AG04449 (cell line): ENCODE data around the gene IFI35.
"Not testable (repeated sequence)": the region's sequence is repeated elsewhere in the genome, so short reads cannot be mapped to it uniquely, and the experiment has no call there.

ENCODE experiments used
- CTCF ChIA-PET: fragments of 350-600 bp; formaldehyde crosslinking; extraction: SDS; loops from one replicate; lab custom pipeline; 2021; ENCODE audit warnings: antibody characterized with exemption; lab: Yijun Ruan, JAX
- POLR2A ChIA-PET: fragments of 400-600, 350-600 bp; formaldehyde crosslinking; extraction: SDS; loops from one replicate; lab custom pipeline; 2020; ENCODE audit warnings: antibody characterized with exemption, inconsistent platforms; lab: Yijun Ruan, JAX
- DNase-seq: peaks from one replicate; pipeline ENCODE4 v3.0.0-alpha.2; 2010; ENCODE audit warnings: low read depth, low spot score
- H3K4me3 ChIP-seq: 2 replicates; pipeline ENCODE4 v1.5.1; 2011; ENCODE audit warnings: low read depth, mild to moderate bottlenecking, control low read depth, low read length
- CTCF ChIP-seq: IDR thresholded peaks from one replicate; pipeline ENCODE4 v1.5.1; 2011; ENCODE audit warnings: mild to moderate bottlenecking, moderate library complexity, low read length, control low read depth, inconsistent platforms; ENCODE audit not compliant: insufficient read depth; ENCODE audit errors: missing control alignments

Gene IFI35

GRCh38 chr17:42997390-42997983 is 9.1 kb upstream of the IFI35 start:
- no peak for DNase-seq
- ChIA-PET POLR2A (interaction anchor here (0.7 to 1.8 kb wide), 15 partner anchors 10 to 318 kb away, joined by 3 to 22 read pairs (median 5); partner anchors contain the start of genes AARSD1, BRCA1, IFI35 and PTGES3L), CTCF (interaction anchor here (0.7 to 3.0 kb wide), 27 partner anchors 9 to 419 kb away, joined by 3 to 35 read pairs (median 4); partner anchors contain the start of genes AOC2, BECN1, IFI35 and PTGES3L)
- TF ChIP-seq CTCF = no peak
- peak overlapping the region; percentile 32 for H3K4me3 ChIP-seq

- peak; percentile 100 for DNase-seq
- peak within 1 kb of the TSS; percentile 93 for H3K4me3 ChIP-seq
- POLR2A ChIA-PET = interaction anchor here (0.8 to 1.8 kb wide), 17 partner anchors 9 to 317 kb away, joined by 3 to 22 read pairs (median 4); partner anchors contain the start of genes AARSD1, BRCA1, IFI35 and PTGES3L
- TF ChIP-seq CTCF = peak; percentile 65
- CTCF ChIA-PET = interaction anchor here (0.7 to 3.0 kb wide), 29 partner anchors 8 to 420 kb away, joined by 3 to 35 read pairs (median 4); partner anchors contain the start of genes AOC2, BECN1, IFI35 and PTGES3L
These were observed 8.3 kb upstream of the IFI35 start, which contains the start of gene RPL27 for GRCh38 chr17:42997984-42998938. Gene RPL27, plus strand, starts transcription at chr17:42998419. Its CDS starts 332 bp downstream, at chr17:42998751.

- no peak for TF ChIP-seq CTCF
- no peak for DNase-seq
- peak overlapping the region; percentile 93 for H3K4me3 ChIP-seq
- CTCF ChIA-PET = interaction anchor here (0.9 to 3.0 kb wide), 12 partner anchors 8 to 421 kb away, joined by 3 to 35 read pairs (median 6); partner anchors contain the start of genes IFI35, PTGES3L and VAT1
- POLR2A ChIA-PET = interaction anchor here (0.9 to 1.8 kb wide), 7 partner anchors 8 to 213 kb away, joined by 3 to 22 read pairs (median 6); partner anchors contain the start of genes AARSD1, IFI35, TMEM106A and VAT1
These were observed 7.5 kb upstream of the IFI35 start for GRCh38 chr17:42999003-42999525.

GRCh38 chr17:43000894-43001293 is 5.7 kb upstream of the IFI35 start:
- POLR2A ChIA-PET, H3K4me3 ChIP-seq, DNase-seq: not testable (repeated sequence)
- CTCF ChIA-PET = interaction anchor here (0.8 kb wide), 1 partner anchor 309 kb away, joined by 4 read pairs; no protein-coding TSS in a partner anchor

- DNase-seq = no peak
- POLR2A ChIA-PET = no interaction called here
- CTCF ChIA-PET = interaction anchor here (1.0 kb wide), 1 partner anchor 20 kb away, joined by 4 read pairs; no protein-coding TSS in a partner anchor
- H3K4me3 ChIP-seq = no peak overlapping the region
- TF ChIP-seq CTCF = no peak
These were observed 2.9 kb upstream of the IFI35 start for GRCh38 chr17:43003542-43004172.

GRCh38 chr17:43010667-43011308 is 4.2 kb downstream of the IFI35 start:
- no peak for DNase-seq
- ChIA-PET POLR2A (no interaction called here), CTCF (interaction anchor here (1.0 to 4.0 kb wide), 3 partner anchors 10 to 168 kb away, joined by 3 to 16 read pairs (median 4); partner anchors contain the start of gene RND2)
- TF ChIP-seq CTCF = no peak
- H3K4me3 ChIP-seq = no peak overlapping the region
